HEK293 (cell line): Measurements from ENCODE around the gene ZNF536.

Source experiments
- CTCF ChIA-PET: fragments of 350-600 bp; formaldehyde crosslinking; extraction: SDS; loops from one replicate; lab custom pipeline; 2021; ENCODE audit warnings: antibody characterized with exemption; lab: Yijun Ruan, JAX
- POLR2A ChIA-PET: fragments of 300-600 bp; formaldehyde crosslinking; extraction: SDS; loops from one replicate; lab custom pipeline; 2020; ENCODE audit warnings: antibody characterized with exemption, inconsistent platforms; lab: Yijun Ruan, JAX
- H3K27ac ChIP-seq: fragments of 200-500 bp; sonication (Bioruptor generic); 2 replicates; pipeline ENCODE4 v1.5.1; 2014; ENCODE audit warnings: low read depth, low read length, control low read depth, inconsistent platforms; ENCODE audit errors: extremely low read depth
- H3K36me3 ChIP-seq, 2 experiments: fragments of 200-500 bp in 1 of 2; sonication (Bioruptor generic) in 1 of 2; 1 replicate in 1 of 2; 2 replicates in 1 of 2; pipeline ENCODE4 v1.5.1; 2014 to 2017; ENCODE audit warnings: inconsistent platforms in 2 of 2, low read length in 2 of 2; ENCODE audit not compliant: control insufficient read depth in 2 of 2, insufficient read depth in 1 of 2
- H3K4me1 ChIP-seq: fragments of 200-500 bp; sonication (Bioruptor generic); 2 replicates; pipeline ENCODE4 v1.5.1; 2014; ENCODE audit warnings: mild to moderate bottlenecking, low read length, inconsistent platforms; ENCODE audit not compliant: control insufficient read depth, insufficient read depth
- H3K4me3 ChIP-seq: 2 replicates; pipeline ENCODE4 v1.5.1; 2011; ENCODE audit warnings: low read depth, mild to moderate bottlenecking, control low read depth, low read length, moderate library complexity
- H3K9me3 ChIP-seq: fragments of 200-500 bp; sonication (Bioruptor generic); 2 replicates; pipeline ENCODE4 v1.5.1; 2014; ENCODE audit warnings: low read depth, low read length, inconsistent platforms; ENCODE audit not compliant: control insufficient read depth, insufficient read depth
- KLF17 ChIP-seq: fragments of 450-650 bp; formaldehyde crosslinking; IDR thresholded peaks from 2 replicates; pipeline ENCODE4 v1.5.1; 2016; ENCODE audit warnings: missing biosample characterization, missing genetic modification characterization
- KLF7 ChIP-seq: fragments of 450-650 bp; formaldehyde crosslinking; IDR thresholded peaks from 2 replicates; pipeline ENCODE4 v1.5.1; 2016; ENCODE audit warnings: missing biosample characterization, missing genetic modification characterization, borderline replicate concordance
- MEIS1 ChIP-seq: sonication (generic); formaldehyde crosslinking; IDR thresholded peaks from 2 replicates; pipeline ENCODE4 v1.8.1; 2022; ENCODE audit warnings: missing genetic modification reagents, mild to moderate bottlenecking, borderline replicate concordance
- REST ChIP-seq: fragments of 450-650 bp; formaldehyde crosslinking; IDR thresholded peaks from 2 replicates; pipeline ENCODE4 v1.5.1; 2016; ENCODE audit warnings: missing biosample characterization, missing genetic modification characterization
- ZBTB11 ChIP-seq: fragments of 450-650 bp; formaldehyde crosslinking; conservative IDR thresholded peaks from 2 replicates; pipeline ENCODE4 v1.5.1; 2016; ENCODE audit warnings: low read depth, missing biosample characterization, missing genetic modification characterization
- ZBTB6 ChIP-seq: fragments of 450-650 bp; formaldehyde crosslinking; IDR thresholded peaks from 2 replicates; pipeline ENCODE4 v1.5.1; 2017; ENCODE audit warnings: missing biosample characterization, missing genetic modification characterization
- ZNF121 ChIP-seq: fragments of 450-650 bp; formaldehyde crosslinking; IDR thresholded peaks from 2 replicates; pipeline ENCODE4 v1.5.1; 2016; ENCODE audit warnings: missing biosample characterization, missing genetic modification characterization
- ZNF133 ChIP-seq: fragments of 450-650 bp; formaldehyde crosslinking; IDR thresholded peaks from 2 replicates; pipeline ENCODE4 v1.5.1; 2016; ENCODE audit warnings: missing biosample characterization, missing genetic modification characterization
- ZNF146 ChIP-seq: fragments of 450-650 bp; formaldehyde crosslinking; IDR thresholded peaks from 2 replicates; pipeline ENCODE4 v1.5.1; 2016; ENCODE audit warnings: missing biosample characterization, missing genetic modification characterization
- ZNF423 ChIP-seq: fragments of 450-650 bp; formaldehyde crosslinking; IDR thresholded peaks from 2 replicates; pipeline ENCODE4 v1.5.1; 2016; ENCODE audit warnings: missing biosample characterization, missing genetic modification characterization
- ZNF433 ChIP-seq: fragments of 450-650 bp; formaldehyde crosslinking; IDR thresholded peaks from 2 replicates; pipeline ENCODE4 v1.5.1; 2016; ENCODE audit warnings: missing biosample characterization, missing genetic modification characterization, low read depth
- ZNF488 ChIP-seq: fragments of 450-650 bp; formaldehyde crosslinking; IDR thresholded peaks from 2 replicates; pipeline ENCODE4 v1.5.1; 2016; ENCODE audit warnings: missing biosample characterization, missing genetic modification characterization
- ZNF555 ChIP-seq: fragments of 450-650 bp; formaldehyde crosslinking; conservative IDR thresholded peaks from 2 replicates; pipeline ENCODE4 v1.5.1; 2017; ENCODE audit warnings: missing biosample characterization, mild to moderate bottlenecking, missing genetic modification characterization, inconsistent platforms
- ZNF692 ChIP-seq: fragments of 450-650 bp; formaldehyde crosslinking; IDR thresholded peaks from 2 replicates; pipeline ENCODE4 v1.5.1; 2016; ENCODE audit warnings: missing biosample characterization, missing genetic modification characterization
- ZNF843 ChIP-seq: fragments of 450-650 bp; formaldehyde crosslinking; IDR thresholded peaks from 2 replicates; pipeline ENCODE4 v1.5.1; 2016; ENCODE audit warnings: missing biosample characterization, missing genetic modification characterization
- ZSCAN30 ChIP-seq: fragments of 450-650 bp; IDR thresholded peaks from 2 replicates; pipeline ENCODE4 v1.5.1; 2018; ENCODE audit warnings: missing biosample characterization, mild to moderate bottlenecking, missing genetic modification characterization, moderate library complexity

Gene ZNF536

GRCh38 chr19:30333291-30334065 lies 38.7 kb upstream of the ZNF536 start:
- Histone ChIP-seq H3K27ac (no peak overlapping the region), H3K36me3 (no peaks in the 10 kb centered on the region), H3K9me3 (no peaks in the 10 kb centered on the region), H3K4me3 (no peak overlapping the region), H3K4me1 (no peaks in the 10 kb centered on the region)
- ChIA-PET CTCF (interaction anchor here (0.7 to 2.0 kb wide), 4 partner anchors 19 to 366 kb away, joined by 3 to 4 read pairs (median 3); no protein-coding TSS in a partner anchor), POLR2A (no interaction called here)
- TF ChIP-seq MEIS1 (no peak), ZBTB11 (tag by site-specific recombination) (no peak), ZNF146 (tag by site-specific recombination) (no peak), ZNF488 (tag by site-specific recombination) (no peak), ZNF121 (tag by site-specific recombination) (no peak), ZNF555 (tag by site-specific recombination) (no peak), ZSCAN30 (tag by site-specific recombination) (peak; percentile 96)

- ChIA-PET CTCF (interaction anchor here (0.7 kb wide), 1 partner anchor 18 kb away, joined by 3 read pairs; no protein-coding TSS in a partner anchor), POLR2A (no interaction called here)
- H3K9me3 ChIP-seq = no peaks in the 10 kb centered on the region
- no peaks in the 10 kb centered on the region for H3K4me1 ChIP-seq
- no peaks in the 10 kb centered on the region for H3K36me3 ChIP-seq
- no peak overlapping the region for H3K4me3 ChIP-seq
- TF ChIP-seq ZNF423 (tag by site-specific recombination) (no peak), REST (no peak), ZNF843 (tag by site-specific recombination) (no peak), ZNF133 (tag by site-specific recombination) (no peak), ZNF433 (tag by site-specific recombination) (no peak), ZBTB6 (tag by site-specific recombination) (no peak), KLF17 (tag by site-specific recombination) (no peak), ZNF692 (tag by site-specific recombination) (no peak), KLF7 (no peak)
- TF ChIP-seq, all 188 proteins: peak for 0
- H3K27ac ChIP-seq = no peak overlapping the region
These were observed 37.3 kb upstream of the ZNF536 start for GRCh38 chr19:30334841-30335240.
